Skeletal muscle cell (primary cell): ENCODE results near the gene RRP1.

Experiments used
- DNase-seq: peaks from one replicate; pipeline ENCODE4 v3.0.0-alpha.2; 2010; ENCODE audit warnings: low read depth
- H3K4me3 ChIP-seq: 2 replicates; pipeline ENCODE4 v1.5.1; 2011; ENCODE audit warnings: low read depth, mild to moderate bottlenecking, control low read depth, low read length, moderate library complexity

Gene RRP1

DNA sequence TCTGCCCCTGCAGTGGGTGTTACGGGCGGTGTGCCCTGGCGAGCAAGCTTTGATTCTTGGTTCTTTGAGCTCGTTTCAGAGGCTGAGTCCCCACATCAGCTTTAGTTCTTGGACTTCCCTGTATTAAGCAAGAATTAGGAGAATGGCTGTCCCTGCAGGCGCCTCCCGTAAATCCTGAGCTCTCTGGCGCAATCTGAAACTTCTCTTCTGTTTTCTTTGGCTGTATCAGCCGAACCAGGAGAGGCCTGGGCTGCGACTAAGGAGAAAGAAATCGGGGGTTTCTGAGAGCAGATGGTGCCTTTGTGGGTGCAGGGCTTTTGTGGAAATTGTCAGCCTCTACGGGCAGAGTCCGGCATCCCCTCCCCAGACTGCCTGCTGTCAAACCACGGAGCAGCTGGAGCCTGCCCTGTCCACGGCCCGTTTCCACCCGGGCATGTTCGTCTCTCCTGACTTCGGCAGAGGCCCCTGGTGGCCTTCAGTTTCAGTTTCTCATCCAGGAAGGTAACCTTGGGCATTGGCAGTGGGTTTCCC is 31.2 kb upstream of the RRP1 start:
- peak overlapping the region; percentile 19 for H3K4me3 ChIP-seq
- peak; percentile 63 for DNase-seq

DNA sequence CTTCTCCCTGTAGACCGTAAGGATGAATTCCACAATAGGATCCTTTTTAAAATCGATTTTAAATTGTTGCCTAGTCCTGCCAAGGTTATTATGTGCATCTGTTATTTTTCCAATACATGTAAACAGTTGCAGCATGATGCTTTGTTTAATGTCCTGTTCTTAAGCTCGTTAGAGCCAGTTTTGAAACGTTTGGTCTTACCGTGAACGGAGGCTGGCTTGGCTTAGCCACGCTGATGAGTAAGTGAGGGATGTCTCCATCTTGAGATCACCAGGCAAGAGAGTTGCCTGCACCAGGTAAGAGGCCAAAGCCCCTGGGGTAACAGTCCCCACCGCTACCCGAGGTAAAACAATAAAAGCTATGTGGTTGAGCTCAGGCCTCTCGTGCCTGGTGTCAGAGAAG is 30.6 kb upstream of the RRP1 start:
- no peak overlapping the region for H3K4me3 ChIP-seq
- no peak for DNase-seq

GRCh38 chr21:43759651-43760050 is 29.7 kb upstream of the RRP1 start:
- H3K4me3 ChIP-seq, result no peak overlapping the region
- no peak for DNase-seq

DNA sequence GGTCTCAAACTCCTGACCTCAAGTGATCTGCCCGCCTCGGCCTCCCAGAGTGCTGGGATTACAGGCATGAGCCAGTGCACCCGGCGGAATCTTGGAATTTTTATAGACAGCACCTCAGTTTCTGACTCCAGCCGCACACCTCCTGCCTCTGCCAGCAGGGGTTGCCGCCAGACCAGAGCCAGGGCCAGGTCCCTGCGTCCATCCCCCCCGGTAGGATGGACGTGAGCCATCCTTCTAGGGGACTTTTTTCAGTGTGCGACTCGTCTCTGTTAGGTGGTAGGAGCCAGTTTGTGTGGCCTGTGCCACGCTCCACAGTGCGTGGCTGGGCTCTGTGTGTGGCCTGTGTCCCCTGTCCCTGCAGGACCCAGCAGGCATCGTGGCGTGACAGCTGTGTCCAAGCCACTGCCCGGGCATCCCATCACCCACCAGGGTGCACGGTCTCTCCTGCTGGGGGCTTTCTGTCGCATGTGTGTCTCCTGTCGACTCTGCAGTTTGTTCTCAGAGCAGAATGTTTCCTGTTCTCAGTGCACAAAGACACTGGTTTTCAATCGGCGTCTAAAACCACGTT is 28.9 kb upstream of the RRP1 start:
- DNase-seq, result no peak
- H3K4me3 ChIP-seq, result no peak overlapping the region

GRCh38 chr21:43761886-43762285 is 27.5 kb upstream of the RRP1 start:
- no peak for DNase-seq
- H3K4me3 ChIP-seq, result no peak overlapping the region

- H3K4me3 ChIP-seq, result no peak overlapping the region
- no peak for DNase-seq
Observed at GRCh38 chr21:43762303-43763128, 26.9 kb upstream of the RRP1 start.

GRCh38 chr21:43763901-43764523 is 25.4 kb upstream of the RRP1 start:
- no peak overlapping the region for H3K4me3 ChIP-seq
- no peak for DNase-seq

GRCh38 chr21:43764576-43765495 is 24.5 kb upstream of the RRP1 start:
- H3K4me3 ChIP-seq, result no peak overlapping the region
- DNase-seq, result no peak

DNA sequence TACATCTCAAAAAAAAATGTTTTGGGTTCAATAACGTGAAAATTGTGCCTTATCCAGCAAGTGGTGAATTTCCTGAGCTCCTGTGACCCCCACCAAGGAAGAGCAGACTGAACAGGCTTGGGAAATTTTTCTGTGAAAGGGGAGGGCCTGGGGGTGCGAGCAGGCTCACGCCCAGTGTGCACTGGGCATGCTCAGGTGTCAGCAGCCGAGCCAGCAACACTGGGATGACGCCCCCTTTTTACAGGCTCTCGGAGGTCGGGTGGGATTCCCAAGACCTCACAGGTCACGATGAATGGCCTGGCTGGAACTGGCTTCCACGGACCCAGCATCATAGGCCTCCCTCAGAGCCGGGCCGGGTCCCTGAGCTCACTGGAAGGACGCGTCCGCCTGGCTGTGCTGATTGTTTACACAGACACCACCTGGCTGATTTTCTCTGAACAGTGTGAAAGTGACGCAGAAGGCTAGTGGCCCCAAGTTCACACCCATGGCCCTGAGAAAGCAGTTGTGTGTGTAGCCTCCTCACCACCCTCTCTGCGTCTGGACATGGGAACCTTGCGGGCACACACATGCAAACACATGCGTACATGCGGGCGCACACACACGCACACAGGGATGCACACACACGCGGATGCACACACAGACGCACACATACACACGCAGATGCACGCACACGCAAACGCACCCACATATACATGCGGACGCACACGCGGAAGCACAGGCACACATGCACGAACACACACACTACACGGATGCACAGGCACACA is 22.5 kb upstream of the RRP1 start:
- DNase-seq, result no peak
- no peak overlapping the region for H3K4me3 ChIP-seq

- no peak overlapping the region for H3K4me3 ChIP-seq
- DNase-seq, result no peak
Observed at GRCh38 chr21:43767498-43767983, 21.8 kb upstream of the RRP1 start.

DNA sequence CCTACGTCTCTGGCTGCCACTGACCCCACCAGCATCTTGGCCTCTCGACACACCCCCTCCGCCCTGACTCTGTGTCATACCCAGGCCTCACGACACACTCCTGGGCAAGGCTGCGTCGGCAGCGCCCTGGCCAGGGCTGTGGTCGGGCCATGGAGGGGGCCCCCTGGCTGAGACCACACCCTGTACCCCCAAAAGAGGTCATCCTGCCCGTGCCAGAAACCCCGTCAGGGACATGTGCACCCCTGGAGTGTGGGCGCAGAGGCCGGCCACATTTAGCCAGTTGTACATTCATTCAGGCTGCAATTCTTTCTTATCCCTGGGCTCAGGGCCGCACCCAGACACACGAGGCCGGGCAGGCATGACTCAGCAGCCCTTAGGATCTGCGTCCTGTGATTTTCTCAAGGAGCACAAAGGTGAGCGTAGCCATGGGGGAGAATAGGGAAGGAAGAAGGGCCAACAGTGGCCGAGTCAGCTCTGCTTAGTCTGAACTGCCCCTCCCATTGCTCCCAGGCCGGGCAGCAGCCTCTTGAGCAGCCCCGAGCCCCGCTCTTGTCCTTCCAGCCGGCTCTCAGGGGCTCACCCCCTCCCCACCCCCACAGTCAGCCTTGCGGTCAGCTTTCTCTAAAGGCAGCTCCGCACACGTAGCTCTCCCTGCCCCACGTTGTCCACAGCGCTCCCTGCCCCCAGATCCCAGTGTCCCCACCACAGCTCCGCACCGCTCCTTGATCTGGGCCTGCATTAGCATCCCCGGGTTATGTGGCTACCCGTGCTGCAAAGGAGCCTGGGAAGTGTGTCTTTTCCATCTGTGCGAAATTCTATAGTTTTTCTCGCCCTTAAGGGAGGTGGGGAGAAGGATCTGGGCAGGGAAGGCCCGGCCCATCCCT is 21.2 kb upstream of the RRP1 start:
- no peak overlapping the region for H3K4me3 ChIP-seq
- peak; percentile 51 for DNase-seq

GRCh38 chr21:43768868-43769167 is 20.6 kb upstream of the RRP1 start:
- no peak overlapping the region for H3K4me3 ChIP-seq
- DNase-seq, result no peak

- no peak for DNase-seq
Observed at GRCh38 chr21:43769325-43769958, 19.9 kb upstream of the RRP1 start.

GRCh38 chr21:43770066-43770655 is 19.2 kb upstream of the RRP1 start:
- DNase-seq, result no peak
- H3K4me3 ChIP-seq, result no peak overlapping the region

More at GRCh38 chr21:43769325-43769958, 19.9 kb upstream of the RRP1 start:
- no peak overlapping the region for H3K4me3 ChIP-seq

DNA sequence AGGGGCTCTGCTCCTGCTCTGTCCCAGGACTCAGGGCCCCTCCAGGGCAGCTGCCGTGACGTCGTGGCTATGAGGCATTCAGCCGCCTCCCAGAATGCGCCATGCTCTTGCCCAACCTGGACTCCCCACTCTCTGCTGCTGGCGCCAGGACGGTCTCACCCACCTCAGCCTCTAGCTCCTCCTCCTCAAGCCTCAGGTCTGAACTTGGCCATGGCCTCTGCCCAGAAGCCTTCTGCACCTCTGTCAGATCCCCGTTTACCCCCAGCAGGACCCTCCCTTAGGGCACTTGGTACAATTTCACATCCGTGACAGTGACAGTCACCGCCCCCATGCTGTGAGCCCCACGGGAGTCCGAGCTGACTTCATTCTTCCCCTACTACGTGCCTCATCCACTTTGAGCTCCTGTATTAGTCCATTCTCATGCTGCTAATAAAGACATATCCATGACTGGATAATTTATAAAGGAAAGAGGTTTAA is 18.1 kb upstream of the RRP1 start:
- no peak overlapping the region for H3K4me3 ChIP-seq
- no peak for DNase-seq

DNA sequence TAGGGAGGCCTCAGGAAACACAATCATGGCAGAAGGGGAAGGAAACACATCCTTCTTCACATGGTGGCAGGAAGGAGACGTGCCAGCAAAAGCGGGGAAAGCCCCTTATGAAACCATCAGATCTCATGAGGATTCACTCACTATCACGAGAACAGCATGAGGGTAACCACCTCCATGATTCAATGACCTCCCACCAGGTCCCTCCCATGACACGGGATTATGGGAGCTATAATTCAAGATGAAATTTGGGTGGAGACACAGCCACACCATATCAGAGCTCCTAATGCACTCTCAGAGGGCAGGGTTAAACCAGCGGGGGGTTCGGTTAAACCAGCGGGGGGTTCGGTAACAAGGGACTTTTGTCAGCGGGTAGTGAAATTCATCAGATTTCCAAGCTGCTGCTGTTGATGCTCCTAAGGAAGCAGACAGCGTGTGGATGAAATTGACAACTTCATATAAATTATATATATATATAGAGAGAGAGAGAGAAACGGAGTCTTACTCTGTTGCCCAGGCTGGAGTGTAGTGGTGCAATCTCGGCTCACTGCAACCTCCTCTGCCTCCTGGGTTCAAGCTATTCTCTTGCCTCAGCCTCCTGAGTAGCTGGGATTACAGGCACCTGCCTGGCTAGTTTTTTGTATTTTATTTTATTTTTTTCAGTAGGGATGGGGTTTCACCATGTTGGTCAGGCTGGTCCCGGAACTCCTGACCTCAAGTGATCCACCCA is 17.5 kb upstream of the RRP1 start:
- no peak for DNase-seq
- no peak overlapping the region for H3K4me3 ChIP-seq
